ENCODE results near the gene UGT8. TPM values are rescaled to one million over a fixed set of nuclear protein-coding genes. Genes with fewer than 3 reads are reported as not detected.
A peak's percentile ranks its signal among the peaks of the same experiment; 100 is the strongest.

The UGT8 gene
- total RNA-seq = 4.5 and 7.5 TPM in 2 replicates
- long read RNA-seq, full-length matches to known transcripts = 17 of 21 reads
- long read RNA-seq, partial matches to known transcripts = 0 of 21 reads
- long read RNA-seq, other reads (novel, unspliced or antisense) = 4 of 21 reads

- TF ChIP-seq CTCF (IDR thresholded peaks at IDR 0.05; ENCODE audit: unreplicated experiment) = no peak
- peaks cover 7% of the 10 kb centered on the region for H3K4me1 Mint-ChIP-seq (ENCODE audit: low read depth)
- peak within 1 kb of the TSS; percentile 36 for H3K27ac Mint-ChIP-seq
- peak; percentile 47 for DNase-seq (ENCODE audit: low spot score, unreplicated experiment)
- H3K4me3 Mint-ChIP-seq (ENCODE audit: low read depth) = peak within 1 kb of the TSS; percentile 84
- H3K27me3 Mint-ChIP-seq = peaks cover 34% of the 10 kb centered on the region
- peaks cover 1% of the 10 kb centered on the region for H3K36me3 Mint-ChIP-seq (ENCODE audit: insufficient read depth)
- peaks cover 9% of the 10 kb centered on the region for H3K9me3 Mint-ChIP-seq (ENCODE audit: low read depth)
Observed at GRCh38 chr4:114598191-114599121, at the start of gene UGT8. Gene UGT8 (plus strand): TSS chr4:114598807. CDS start chr4:114622881, 24,074 bp downstream.

- peaks cover 35% of the 10 kb centered on the region for H3K9me3 Mint-ChIP-seq (ENCODE audit: low read depth)
- no peak for TF ChIP-seq CTCF (IDR thresholded peaks at IDR 0.05; ENCODE audit: unreplicated experiment)
- H3K4me3 Mint-ChIP-seq (ENCODE audit: low read depth) = no peak overlapping the region
- H3K27me3 Mint-ChIP-seq = peaks cover 5% of the 10 kb centered on the region
- DNase-seq (ENCODE audit: low spot score, unreplicated experiment) = no peak
- H3K36me3 Mint-ChIP-seq (ENCODE audit: insufficient read depth) = peaks cover 4% of the 10 kb centered on the region
- H3K27ac Mint-ChIP-seq = no peak overlapping the region
- H3K4me1 Mint-ChIP-seq (ENCODE audit: low read depth) = no peaks in the 10 kb centered on the region
Observed at GRCh38 chr4:114549638-114550037, 49.0 kb upstream of the UGT8 start.

- Mint-ChIP-seq H3K27me3 (no peaks in the 10 kb centered on the region), H3K9me3 (ENCODE audit: low read depth) (peaks cover 26% of the 10 kb centered on the region), H3K27ac (no peak overlapping the region), H3K4me1 (ENCODE audit: low read depth) (peaks cover 14% of the 10 kb centered on the region), H3K36me3 (ENCODE audit: insufficient read depth) (peaks cover 7% of the 10 kb centered on the region), H3K4me3 (ENCODE audit: low read depth) (no peak overlapping the region)
- no peak for DNase-seq (ENCODE audit: low spot score, unreplicated experiment)
- TF ChIP-seq CTCF (IDR thresholded peaks at IDR 0.05; ENCODE audit: unreplicated experiment) = no peak
Observed at GRCh38 chr4:114558446-114559020, 40.1 kb upstream of the UGT8 start.

GRCh38 chr4:114561590-114561989 is 37.0 kb upstream of the UGT8 start:
- TF ChIP-seq CTCF (IDR thresholded peaks at IDR 0.05; ENCODE audit: unreplicated experiment) = no peak
- Mint-ChIP-seq H3K36me3 (ENCODE audit: insufficient read depth) (peaks cover 5% of the 10 kb centered on the region), H3K27me3 (no peaks in the 10 kb centered on the region), H3K27ac (peak overlapping the region; percentile 76), H3K4me3 (ENCODE audit: low read depth) (no peak overlapping the region), H3K4me1 (ENCODE audit: low read depth) (peaks cover 26% of the 10 kb centered on the region), H3K9me3 (ENCODE audit: low read depth) (peaks cover 14% of the 10 kb centered on the region)
- DNase-seq (ENCODE audit: low spot score, unreplicated experiment) = no peak

- peaks cover 5% of the 10 kb centered on the region for H3K36me3 Mint-ChIP-seq (ENCODE audit: insufficient read depth)
- no peak for TF ChIP-seq CTCF (IDR thresholded peaks at IDR 0.05; ENCODE audit: unreplicated experiment)
- H3K27me3 Mint-ChIP-seq = no peaks in the 10 kb centered on the region
- peaks cover 14% of the 10 kb centered on the region for H3K9me3 Mint-ChIP-seq (ENCODE audit: low read depth)
- DNase-seq (ENCODE audit: low spot score, unreplicated experiment) = no peak
- H3K4me1 Mint-ChIP-seq (ENCODE audit: low read depth) = peaks cover 26% of the 10 kb centered on the region
- no peak overlapping the region for H3K4me3 Mint-ChIP-seq (ENCODE audit: low read depth)
- H3K27ac Mint-ChIP-seq = peak overlapping the region; percentile 76
Observed at GRCh38 chr4:114562176-114562904, 36.3 kb upstream of the UGT8 start.
